ENCODE data around the gene RHOB. TPM values are rescaled to one million over a fixed set of nuclear protein-coding genes. Genes with fewer than 3 reads are reported as not detected.

RHOB gene
- total and polyA plus RNA-seq, 2 of the 13 experiments (the other 11 are each of a cell fraction or from before 2014, with no cell fraction given): 192 to 268 TPM

- TF ChIP-seq ZNF598 (CRISPR knock-in tag; IDR thresholded peaks at IDR 0.05; ENCODE audit: borderline replicate concordance) (peak; percentile 55; the same call in 1 of the 2 replicates), FIP1L1 (IDR thresholded peaks at IDR 0.05; ENCODE audit: borderline replicate concordance, insufficient read depth, low read depth, low read length) (no peak), PTBP1 (IDR thresholded peaks at IDR 0.05; ENCODE audit: low read depth, low read length, poor library complexity, severe bottlenecking) (no peak), HNF4A (CRISPR knock-in tag; IDR thresholded peaks at IDR 0.05) (0 out of 2 replicates have a peak, but pooled peaks have one; percentile 33), EP300 (IDR thresholded peaks at IDR 0.05; ENCODE audit: low read depth in 2 of 2, low read length in 2 of 2) (peak in 1 of 2 experiments; percentile 67; a peak in 1 of 4 replicates), EP300 (CRISPR knock-in tag; IDR thresholded peaks at IDR 0.05; ENCODE audit: borderline replicate concordance) (peak; percentile 23; the same call in 1 of the 2 replicates), WIZ (CRISPR knock-in tag; IDR thresholded peaks at IDR 0.05) (no peak), HMG20B (CRISPR knock-in tag; conservative IDR thresholded peaks at IDR 0.05) (peak; percentile 39; the same call in 1 of the 2 replicates), HNF1B (CRISPR knock-in tag; IDR thresholded peaks at IDR 0.05) (no peak), JUN (CRISPR knock-in tag; IDR thresholded peaks at IDR 0.05) (peak; percentile 57; the same call in 1 of the 2 replicates), ZBTB37 (CRISPR knock-in tag; IDR thresholded peaks at IDR 0.05) (no peak), ZNF629 (CRISPR knock-in tag; conservative IDR thresholded peaks at IDR 0.05) (no peak), ZBED4 (CRISPR knock-in tag; IDR thresholded peaks at IDR 0.05; ENCODE audit: borderline replicate concordance) (no peak), GLMP (CRISPR knock-in tag; IDR thresholded peaks at IDR 0.05; ENCODE audit: borderline replicate concordance) (no peak), ZNF253 (CRISPR knock-in tag; IDR thresholded peaks at IDR 0.05; ENCODE audit: borderline replicate concordance) (no peak), NFATC3 (CRISPR knock-in tag; IDR thresholded peaks at IDR 0.05) (0 out of 2 replicates have a peak, but pooled peaks have one; percentile 64), ATM (IDR thresholded peaks at IDR 0.05; ENCODE audit: borderline replicate concordance) (no peak)
- TF ChIP-seq, protein P1, sequence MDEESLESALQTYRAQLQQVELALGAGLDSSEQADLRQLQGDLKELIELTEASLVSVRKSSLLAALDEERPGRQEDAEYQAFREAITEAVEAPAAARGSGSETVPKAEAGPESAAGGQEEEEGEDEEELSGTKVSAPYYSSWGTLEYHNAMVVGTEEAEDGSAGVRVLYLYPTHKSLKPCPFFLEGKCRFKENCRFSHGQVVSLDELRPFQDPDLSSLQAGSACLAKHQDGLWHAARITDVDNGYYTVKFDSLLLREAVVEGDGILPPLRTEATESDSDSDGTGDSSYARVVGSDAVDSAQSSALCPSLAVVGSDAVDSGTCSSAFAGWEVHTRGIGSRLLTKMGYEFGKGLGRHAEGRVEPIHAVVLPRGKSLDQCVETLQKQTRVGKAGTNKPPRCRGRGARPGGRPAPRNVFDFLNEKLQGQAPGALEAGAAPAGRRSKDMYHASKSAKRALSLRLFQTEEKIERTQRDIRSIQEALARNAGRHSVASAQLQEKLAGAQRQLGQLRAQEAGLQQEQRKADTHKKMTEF (CRISPR knock-in tag; IDR thresholded peaks at IDR 0.05): 0 out of 2 replicates have a peak, but pooled peaks have one; percentile 43
Observed at GRCh38 chr2:20491739-20492531, 45.1 kb downstream of the RHOB start (continued).
